Astrocyte (in vitro differentiated cells and primary cell): ENCODE results near the gene RPP25. TPM values are rescaled to one million over a fixed set of nuclear protein-coding genes. Genes with fewer than 3 reads are reported as not detected.

Experiments
- DNase-seq: peaks from one replicate; pipeline ENCODE4 v3.0.0-alpha.2; 2010; ENCODE audit warnings: low read depth
- FAIRE-seq: peaks from 2 replicates; lab custom pipeline; 2011; peaks lifted over from hg19 to GRCh38; lab: Jason Lieb, UNC
- H2AFZ ChIP-seq: 2 replicates; pipeline ENCODE4 v1.6.0; 2012; ENCODE audit warnings: low read depth, low read length, inconsistent platforms
- H3K27ac ChIP-seq: 2 replicates; pipeline ENCODE4 v1.5.1; 2011; ENCODE audit warnings: low read depth, low read length, inconsistent platforms
- H3K27me3 ChIP-seq: 2 replicates; pipeline ENCODE4 v1.6.0; 2011; ENCODE audit warnings: low read length, inconsistent platforms; ENCODE audit not compliant: insufficient read depth
- H3K36me3 ChIP-seq: 2 replicates; pipeline ENCODE4 v1.5.1; 2011; ENCODE audit warnings: low read length, inconsistent platforms; ENCODE audit not compliant: insufficient read depth
- H3K4me1 ChIP-seq: 2 replicates; pipeline ENCODE4 v1.5.1; 2011; ENCODE audit warnings: low read length, inconsistent platforms; ENCODE audit not compliant: insufficient read depth
- H3K4me2 ChIP-seq: 2 replicates; pipeline ENCODE4 v1.6.0; 2012; ENCODE audit warnings: low read length, inconsistent platforms
- H3K4me3 ChIP-seq: 2 replicates; pipeline ENCODE4 v1.5.1; 2011; ENCODE audit warnings: low read depth, mild to moderate bottlenecking, low read length, inconsistent platforms; ENCODE audit not compliant: insufficient read depth
- H3K79me2 ChIP-seq: 2 replicates; pipeline ENCODE4 v1.6.0; 2012; ENCODE audit warnings: mild to moderate bottlenecking, low read length, inconsistent platforms; ENCODE audit not compliant: insufficient read depth
- H3K9ac ChIP-seq: 2 replicates; pipeline ENCODE4 v1.6.0; 2012; ENCODE audit warnings: mild to moderate bottlenecking, low read length, inconsistent platforms
- H3K9me3 ChIP-seq: 2 replicates; pipeline ENCODE4 v1.5.1; 2012; ENCODE audit warnings: low read depth, mild to moderate bottlenecking, low read length, inconsistent platforms; ENCODE audit not compliant: insufficient read depth
- H4K20me1 ChIP-seq: 2 replicates; pipeline ENCODE4 v1.6.0; 2012; ENCODE audit warnings: low read length, inconsistent platforms; ENCODE audit not compliant: insufficient read depth
- H3K27ac Mint-ChIP-seq: one replicate; pipeline ENCODE4 v1.8.0; 2021; ENCODE audit warnings: mild to moderate bottlenecking, mixed read lengths; ENCODE audit not compliant: unreplicated experiment
- H3K27me3 Mint-ChIP-seq: one replicate; pipeline ENCODE4 v1.8.0; 2021; ENCODE audit warnings: low read depth, mixed read lengths; ENCODE audit not compliant: unreplicated experiment
- H3K36me3 Mint-ChIP-seq: one replicate; pipeline ENCODE4 v1.8.0; 2021; ENCODE audit warnings: low read depth, mixed read lengths; ENCODE audit not compliant: unreplicated experiment
- H3K4me1 Mint-ChIP-seq: one replicate; pipeline ENCODE4 v1.8.0; 2021; ENCODE audit warnings: low read depth, mixed read lengths; ENCODE audit not compliant: unreplicated experiment
- H3K4me3 Mint-ChIP-seq: one replicate; pipeline ENCODE4 v1.8.0; 2021; ENCODE audit warnings: mild to moderate bottlenecking, moderate library complexity, mixed read lengths; ENCODE audit not compliant: unreplicated experiment
- H3K9me3 Mint-ChIP-seq: one replicate; pipeline ENCODE4 v1.8.0; 2021; ENCODE audit warnings: mild to moderate bottlenecking, mixed read lengths; ENCODE audit not compliant: unreplicated experiment
- CTCF ChIP-seq: IDR thresholded peaks from 2 replicates; pipeline ENCODE4 v1.5.1; 2011; ENCODE audit warnings: low read depth, mild to moderate bottlenecking, inconsistent platforms, low read length, moderate library complexity; ENCODE audit not compliant: insufficient read depth
- EZH2 ChIP-seq: IDR thresholded peaks from 2 replicates; pipeline ENCODE4 v1.6.1; 2012; ENCODE audit warnings: mild to moderate bottlenecking, low read length, inconsistent platforms; ENCODE audit not compliant: insufficient read depth
- total RNA-seq: library from RNA; stranded (reverse); gene quantifications from 2 replicates; pipeline ENCODE4 v1.2.1, GENCODE V29; 2021

The RPP25 gene
- total RNA-seq, 1 donor from 2014 or later: 4.1 TPM

GRCh38 chr15:74978077-74978476 lies 21.5 kb upstream of the RPP25 start:
- TF ChIP-seq EZH2: no peak
- no peak for TF ChIP-seq CTCF

GRCh38 chr15:74977599-74977998 lies 21.0 kb upstream of the RPP25 start:
- H3K36me3 ChIP-seq: no peaks in the 10 kb centered on the region
- peaks cover 6% of the 10 kb centered on the region for H3K27me3 ChIP-seq
- no peaks in the 10 kb centered on the region for H4K20me1 ChIP-seq
- H3K9me3 ChIP-seq: no peaks in the 10 kb centered on the region
- H3K4me3 ChIP-seq: no peak overlapping the region
- H3K27me3 Mint-ChIP-seq: peaks cover 4% of the 10 kb centered on the region
- H3K36me3 Mint-ChIP-seq: no peaks in the 10 kb centered on the region
- no peak overlapping the region for H3K27ac Mint-ChIP-seq
- no peak overlapping the region for H2AFZ ChIP-seq
- DNase-seq (no peak), FAIRE-seq (no peak)
- TF ChIP-seq CTCF (no peak), EZH2 (no peak)
- H3K27ac ChIP-seq: no peak overlapping the region
- no peak overlapping the region for H3K9ac ChIP-seq
- H3K4me1 ChIP-seq: peaks cover 13% of the 10 kb centered on the region
- H3K9me3 Mint-ChIP-seq: no peaks in the 10 kb centered on the region
- no peaks in the 10 kb centered on the region for H3K79me2 ChIP-seq
- H3K4me2 ChIP-seq: no peak overlapping the region
- peaks cover 15% of the 10 kb centered on the region for H3K4me1 Mint-ChIP-seq
- H3K4me3 Mint-ChIP-seq: no peak overlapping the region

More at GRCh38 chr15:74978077-74978476, 21.5 kb upstream of the RPP25 start:
- FAIRE-seq: no peak
- Histone ChIP-seq H3K9ac (no peak overlapping the region), H4K20me1 (no peaks in the 10 kb centered on the region), H3K4me2 (no peak overlapping the region), H3K27ac (no peak overlapping the region), H3K4me3 (no peak overlapping the region), H3K4me1 (peaks cover 13% of the 10 kb centered on the region), H3K27me3 (peaks cover 4% of the 10 kb centered on the region), H3K9me3 (no peaks in the 10 kb centered on the region), H3K79me2 (no peaks in the 10 kb centered on the region), H2AFZ (no peak overlapping the region), H3K36me3 (no peaks in the 10 kb centered on the region)
- Mint-ChIP-seq H3K4me1 (peaks cover 15% of the 10 kb centered on the region), H3K27ac (peak overlapping the region; percentile 4), H3K27me3 (no peaks in the 10 kb centered on the region), H3K36me3 (no peaks in the 10 kb centered on the region), H3K4me3 (no peak overlapping the region), H3K9me3 (no peaks in the 10 kb centered on the region)
- no peak for DNase-seq

GRCh38 chr15:74976159-74976558 lies 19.6 kb upstream of the RPP25 start:
- H3K4me1 Mint-ChIP-seq: peaks cover 15% of the 10 kb centered on the region
- no peak for TF ChIP-seq CTCF
- TF ChIP-seq EZH2: no peak
- Histone ChIP-seq H4K20me1 (no peaks in the 10 kb centered on the region), H3K9ac (no peak overlapping the region), H3K4me3 (no peak overlapping the region), H3K79me2 (no peaks in the 10 kb centered on the region), H3K27me3 (peaks cover 3% of the 10 kb centered on the region), H3K36me3 (no peaks in the 10 kb centered on the region), H3K9me3 (no peaks in the 10 kb centered on the region), H3K4me2 (no peak overlapping the region), H3K4me1 (peaks cover 13% of the 10 kb centered on the region), H3K27ac (no peak overlapping the region), H2AFZ (no peak overlapping the region)
- H3K4me3 Mint-ChIP-seq: no peak overlapping the region
- peaks cover 5% of the 10 kb centered on the region for H3K27me3 Mint-ChIP-seq
- H3K36me3 Mint-ChIP-seq: no peaks in the 10 kb centered on the region
- FAIRE-seq (no peak), DNase-seq (no peak)
- H3K9me3 Mint-ChIP-seq: no peaks in the 10 kb centered on the region
- H3K27ac Mint-ChIP-seq: no peak overlapping the region
